ENCODE data around the gene CADPS. TPM values are rescaled to one million over a fixed set of nuclear protein-coding genes. Genes with fewer than 3 reads are reported as not detected.

CADPS gene
- total RNA-seq, 1 experiment from 2014 or later, result not detected

GRCh38 chr3:62363275-62363674 lies 511.9 kb downstream of the CADPS start:
- TF ChIP-seq EZH2 (IDR thresholded peaks at IDR 0.05; ENCODE audit: borderline replicate concordance, low read depth, low read length, poor library complexity, severe bottlenecking) (no peak), CTCF (conservative IDR thresholded peaks at IDR 0.05; ENCODE audit: low read depth, low read length) (no peak)
- H3K4me3 ChIP-seq (ENCODE audit: low read depth, low read length, poor library complexity, severe bottlenecking), result no peak overlapping the region
- BruUV-seq (replicated peaks), result no TSS peak
- peaks cover 52% of the 10 kb centered on the region for H3K27me3 ChIP-seq (replicated peaks; ENCODE audit: insufficient read depth, low read depth, low read length, poor library complexity)
- ChIA-PET CTCF (no interaction called here), POLR2A (ENCODE audit: low non-redundant PET) (no interaction called here)
- intact Hi-C loops (cut with micrococcal nuclease; ENCODE audit: unreplicated experiment), result no loop called here
- no peaks in the 10 kb centered on the region for H3K9me3 ChIP-seq (ENCODE audit: low read depth, low read length, poor library complexity, severe bottlenecking)
- no peaks in the 10 kb centered on the region for H3K4me1 ChIP-seq (ENCODE audit: insufficient read depth, low read length, poor library complexity, severe bottlenecking)
- DNase-seq (ENCODE audit: low spot score), result no peak
- no peak overlapping the region for H3K27ac ChIP-seq (ENCODE audit: low read depth, low read length, poor library complexity, severe bottlenecking)
- H3K36me3 ChIP-seq (ENCODE audit: insufficient read depth, low read length, poor library complexity, severe bottlenecking), result no peaks in the 10 kb centered on the region

GRCh38 chr3:62361824-62362223 lies 513.4 kb downstream of the CADPS start:
- H3K4me3 ChIP-seq (ENCODE audit: low read depth, low read length, poor library complexity, severe bottlenecking), result no peak overlapping the region
- BruUV-seq (replicated peaks), result no TSS peak
- intact Hi-C loops (cut with micrococcal nuclease; ENCODE audit: unreplicated experiment), result no loop called here
- ChIA-PET POLR2A (ENCODE audit: low non-redundant PET) (no interaction called here), CTCF (no interaction called here)
- H3K27ac ChIP-seq (ENCODE audit: low read depth, low read length, poor library complexity, severe bottlenecking), result no peak overlapping the region
- no peak for DNase-seq (ENCODE audit: low spot score)
- peaks cover 49% of the 10 kb centered on the region for H3K27me3 ChIP-seq (replicated peaks; ENCODE audit: insufficient read depth, low read depth, low read length, poor library complexity)
- H3K4me1 ChIP-seq (ENCODE audit: insufficient read depth, low read length, poor library complexity, severe bottlenecking), result no peaks in the 10 kb centered on the region
- TF ChIP-seq CTCF (conservative IDR thresholded peaks at IDR 0.05; ENCODE audit: low read depth, low read length), result no peak
- TF ChIP-seq EZH2 (IDR thresholded peaks at IDR 0.05; ENCODE audit: borderline replicate concordance, low read depth, low read length, poor library complexity, severe bottlenecking), result no peak
- no peaks in the 10 kb centered on the region for H3K9me3 ChIP-seq (ENCODE audit: low read depth, low read length, poor library complexity, severe bottlenecking)
- H3K36me3 ChIP-seq (ENCODE audit: insufficient read depth, low read length, poor library complexity, severe bottlenecking), result no peaks in the 10 kb centered on the region

GRCh38 chr3:62361261-62361660 lies 514.0 kb downstream of the CADPS start:
- ChIA-PET POLR2A (ENCODE audit: low non-redundant PET) (no interaction called here), CTCF (no interaction called here)
- no peak for DNase-seq (ENCODE audit: low spot score)
- Histone ChIP-seq H3K4me3 (ENCODE audit: low read depth, low read length, poor library complexity, severe bottlenecking) (no peak overlapping the region), H3K27me3 (replicated peaks; ENCODE audit: insufficient read depth, low read depth, low read length, poor library complexity) (peaks cover 48% of the 10 kb centered on the region), H3K9me3 (ENCODE audit: low read depth, low read length, poor library complexity, severe bottlenecking) (no peaks in the 10 kb centered on the region), H3K27ac (ENCODE audit: low read depth, low read length, poor library complexity, severe bottlenecking) (no peak overlapping the region), H3K36me3 (ENCODE audit: insufficient read depth, low read length, poor library complexity, severe bottlenecking) (no peaks in the 10 kb centered on the region), H3K4me1 (ENCODE audit: insufficient read depth, low read length, poor library complexity, severe bottlenecking) (no peaks in the 10 kb centered on the region)
- TF ChIP-seq CTCF (conservative IDR thresholded peaks at IDR 0.05; ENCODE audit: low read depth, low read length) (no peak), EZH2 (IDR thresholded peaks at IDR 0.05; ENCODE audit: borderline replicate concordance, low read depth, low read length, poor library complexity, severe bottlenecking) (no peak)
- intact Hi-C loops (cut with micrococcal nuclease; ENCODE audit: unreplicated experiment), result no loop called here
- no TSS peak for BruUV-seq (replicated peaks)

Data from A673 (cell line).